Left kidney (tissue), 2 donors: ENCODE results near the gene CRHR2. TPM values are rescaled to one million over a fixed set of nuclear protein-coding genes. Genes with fewer than 3 reads are reported as not detected.

Experiments
- DNase-seq: peaks from one replicate; pipeline ENCODE4 v3.0.0-alpha.2; 2013
- polyA plus RNA-seq: library from polyadenylated mRNA; unstranded; fragments of 120-200 nt; gene quantifications from one replicate; pipeline ENCODE4 v1.2.1, GENCODE V29; 2013; ENCODE audit not compliant: insufficient read length

The CRHR2 gene
- polyA plus RNA-seq, 1 donor, result 0.07 TPM

DNA sequence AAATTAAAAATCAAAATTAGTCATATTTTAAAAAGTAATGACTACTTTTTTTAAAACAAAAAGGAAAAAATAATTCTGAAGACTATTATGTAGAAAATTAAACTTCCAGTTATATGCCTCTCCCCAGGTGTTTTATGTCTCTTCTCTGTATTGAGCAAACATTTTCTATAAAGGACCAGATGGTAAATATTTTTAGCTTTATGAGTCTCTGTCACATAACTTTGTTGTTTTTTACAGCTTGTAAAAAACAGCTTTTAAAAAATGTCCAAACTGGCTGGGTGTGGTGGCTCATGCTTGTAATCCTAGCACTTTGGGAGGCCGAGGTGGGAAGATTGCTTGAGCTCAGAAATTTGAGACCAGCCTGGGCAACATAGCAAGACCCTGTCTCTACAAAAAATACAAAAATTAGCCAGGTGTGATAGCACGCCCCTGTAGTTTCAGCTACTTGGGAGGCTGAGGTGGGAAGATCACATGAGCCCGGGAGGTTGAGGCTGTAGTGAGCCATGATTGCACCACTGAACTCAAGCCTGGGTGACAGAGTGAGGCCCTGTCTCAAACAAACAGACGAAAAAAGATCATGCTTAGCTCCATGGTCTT lies 64.1 kb downstream of the CRHR2 start:
- no peak for DNase-seq

DNA sequence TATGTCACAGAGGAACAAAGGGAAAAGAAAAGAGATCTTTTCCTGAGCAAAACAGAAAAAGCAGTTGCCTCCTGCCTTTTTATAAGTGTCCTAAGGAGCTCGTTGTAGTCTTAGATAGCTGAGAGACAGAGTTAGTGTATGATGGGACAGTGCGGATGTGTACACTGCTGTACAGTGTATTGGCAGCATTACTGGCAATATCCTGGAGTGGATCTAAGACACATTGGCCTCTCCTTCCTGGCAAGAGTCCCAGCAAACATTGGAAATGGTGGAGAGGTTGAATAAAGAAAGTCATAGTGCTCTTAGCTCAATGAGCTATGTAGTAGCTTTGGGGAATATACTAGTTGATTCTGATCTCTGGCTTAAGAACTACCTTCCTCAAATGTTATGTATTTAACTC lies 64.9 kb downstream of the CRHR2 start:
- DNase-seq, result no peak

GRCh38 chr7:30616318-30616717 lies 65.9 kb downstream of the CRHR2 start:
- no peak for DNase-seq

- DNase-seq, result no peak
Measured at GRCh38 chr7:30613366-30614325, 68.6 kb downstream of the CRHR2 start.

GRCh38 chr7:30612658-30613265 lies 69.5 kb downstream of the CRHR2 start:
- no peak for DNase-seq

DNA sequence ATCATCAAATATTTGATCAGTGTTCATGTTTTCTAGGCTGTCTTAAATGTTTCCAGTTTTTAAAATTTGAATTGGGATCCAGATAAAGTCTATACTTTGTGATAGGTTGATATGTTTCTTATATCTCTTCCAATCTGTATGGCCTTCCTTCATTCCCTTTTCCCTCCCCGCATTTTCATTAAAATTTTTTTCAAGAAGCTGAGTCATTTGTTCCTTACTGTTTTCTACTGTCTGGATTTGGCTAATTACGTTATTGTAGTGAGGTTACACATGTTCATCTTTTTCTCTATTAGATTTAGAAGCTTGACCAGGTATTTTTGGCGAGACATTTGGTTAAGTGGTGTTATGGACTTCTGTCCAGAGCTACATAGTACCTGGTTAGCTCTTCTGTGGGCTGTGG lies 76.4 kb downstream of the CRHR2 start:
- DNase-seq, result no peak

GRCh38 chr7:30604901-30605300 lies 77.4 kb downstream of the CRHR2 start:
- no peak for DNase-seq

Other genes with a start within 250 kb of the CRHR2 start
- gene NOD1, start 203.7 kb downstream of the CRHR2 start, polyA plus RNA-seq, result 11.8 TPM
- 80.7 TPM for gene GGCT, start 177.6 kb downstream of the CRHR2 start, polyA plus RNA-seq
- 99.6 TPM for gene GARS1, start 87.6 kb downstream of the CRHR2 start, polyA plus RNA-seq
- gene INMT, start 69.7 kb upstream of the CRHR2 start, polyA plus RNA-seq, result 1.1 TPM
- gene MINDY4, start 89.0 kb upstream of the CRHR2 start, polyA plus RNA-seq, result 12.2 TPM
- gene AQP1, start 229.4 kb upstream of the CRHR2 start, polyA plus RNA-seq, result 184 TPM